Measurements from ENCODE around the gene DGKE.

- TF ChIP-seq CTCF (IDR thresholded peaks at IDR 0.05; ENCODE audit: insufficient read depth, low read length, poor library complexity, severe bottlenecking) (no peak), EZH2phosphoT487 (conservative IDR thresholded peaks at IDR 0.05; ENCODE audit: low read length) (no peak)
Measured at GRCh38 chr17:56887552-56888467, 53.9 kb downstream of the DGKE start.
